Measurements from ENCODE around the gene IQGAP1.

DNA sequence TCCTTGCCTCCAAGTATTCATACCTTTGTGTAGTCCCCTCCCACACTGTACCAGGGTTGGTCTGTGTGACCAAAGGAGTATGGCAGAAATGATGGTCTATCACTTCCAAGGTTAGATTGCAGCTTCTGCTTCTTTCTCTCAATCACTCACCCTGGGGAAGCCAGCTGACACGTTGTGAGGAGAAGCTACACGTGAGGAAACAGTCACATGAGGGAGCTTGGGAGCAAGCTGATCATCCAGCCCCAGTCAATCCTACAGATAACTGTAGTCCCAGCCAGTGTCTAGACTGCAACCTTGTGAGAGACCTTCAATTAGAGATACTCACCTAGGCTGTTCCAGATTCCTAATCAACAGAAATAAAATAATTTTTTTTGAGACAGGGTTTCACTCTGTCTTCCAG is 42.2 kb upstream of the IQGAP1 start:
- no peak for TF ChIP-seq EZH2 (IDR thresholded peaks at IDR 0.05; ENCODE audit: low read length)
- TF ChIP-seq, protein P1, sequence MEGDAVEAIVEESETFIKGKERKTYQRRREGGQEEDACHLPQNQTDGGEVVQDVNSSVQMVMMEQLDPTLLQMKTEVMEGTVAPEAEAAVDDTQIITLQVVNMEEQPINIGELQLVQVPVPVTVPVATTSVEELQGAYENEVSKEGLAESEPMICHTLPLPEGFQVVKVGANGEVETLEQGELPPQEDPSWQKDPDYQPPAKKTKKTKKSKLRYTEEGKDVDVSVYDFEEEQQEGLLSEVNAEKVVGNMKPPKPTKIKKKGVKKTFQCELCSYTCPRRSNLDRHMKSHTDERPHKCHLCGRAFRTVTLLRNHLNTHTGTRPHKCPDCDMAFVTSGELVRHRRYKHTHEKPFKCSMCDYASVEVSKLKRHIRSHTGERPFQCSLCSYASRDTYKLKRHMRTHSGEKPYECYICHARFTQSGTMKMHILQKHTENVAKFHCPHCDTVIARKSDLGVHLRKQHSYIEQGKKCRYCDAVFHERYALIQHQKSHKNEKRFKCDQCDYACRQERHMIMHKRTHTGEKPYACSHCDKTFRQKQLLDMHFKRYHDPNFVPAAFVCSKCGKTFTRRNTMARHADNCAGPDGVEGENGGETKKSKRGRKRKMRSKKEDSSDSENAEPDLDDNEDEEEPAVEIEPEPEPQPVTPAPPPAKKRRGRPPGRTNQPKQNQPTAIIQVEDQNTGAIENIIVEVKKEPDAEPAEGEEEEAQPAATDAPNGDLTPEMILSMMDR (optimal IDR thresholded peaks at IDR 0.05 in 1 of 3, IDR thresholded peaks at IDR 0.05 in 1 of 3, conservative IDR thresholded peaks at IDR 0.05 in 1 of 3; ENCODE audit: extremely low read depth in 1 of 3, insufficient read depth in 2 of 3, low read length in 3 of 3), result no peak
